Activated CD4-positive, alpha-beta T cell treated with anti-CD3 and anti-CD28 coated beads, Interleukin-2, amount 50 U/mL, for 1 hour (primary cell): ENCODE measurements around the gene HOXB3.
A peak's percentile ranks its signal among the peaks of the same experiment; 100 is the strongest.

Source experiments
- DNase-seq: peaks from one replicate; pipeline ENCODE4 v3.0.0-alpha.2; 2020

Gene HOXB3

GRCh38 chr17:48553190-48553547 lies 36.9 kb downstream of the HOXB3 start:
- no peak for DNase-seq

GRCh38 chr17:48552466-48553189 lies 37.4 kb downstream of the HOXB3 start:
- DNase-seq = no peak

GRCh38 chr17:48551596-48552465 lies 38.2 kb downstream of the HOXB3 start:
- no peak for DNase-seq

- DNase-seq = no peak
Measured at GRCh38 chr17:48551214-48551555, 38.9 kb downstream of the HOXB3 start.

- DNase-seq = no peak
Measured at GRCh38 chr17:48550502-48551213, 39.4 kb downstream of the HOXB3 start.

GRCh38 chr17:48549914-48550501 lies 40.0 kb downstream of the HOXB3 start:
- DNase-seq = no peak

GRCh38 chr17:48549281-48549630 lies 40.8 kb downstream of the HOXB3 start:
- DNase-seq = no peak

GRCh38 chr17:48548523-48549280 lies 41.3 kb downstream of the HOXB3 start:
- no peak for DNase-seq

GRCh38 chr17:48547808-48548522 lies 42.1 kb downstream of the HOXB3 start:
- DNase-seq = peak; percentile 35

GRCh38 chr17:48546924-48547807 lies 42.9 kb downstream of the HOXB3 start:
- no peak for DNase-seq

- no peak for DNase-seq
Measured at GRCh38 chr17:48546137-48546923, 43.7 kb downstream of the HOXB3 start.

- DNase-seq = no peak
Measured at GRCh38 chr17:48545539-48545938, 44.5 kb downstream of the HOXB3 start.

GRCh38 chr17:48545022-48545375 lies 45.0 kb downstream of the HOXB3 start, which contains the start of gene HOXB2:
TSS of gene HOXB2 (minus strand) at chr17:48545109. CDS start at chr17:48544911, 198 bp downstream.
- no peak for DNase-seq

GRCh38 chr17:48544349-48545021 lies 45.6 kb downstream of the HOXB3 start:
- DNase-seq = peak; percentile 42

- no peak for DNase-seq
Measured at GRCh38 chr17:48543854-48544348, 46.1 kb downstream of the HOXB3 start.

- peak; percentile 54 for DNase-seq
Measured at GRCh38 chr17:48543107-48543853, 46.8 kb downstream of the HOXB3 start.

GRCh38 chr17:48542698-48543106 lies 47.3 kb downstream of the HOXB3 start:
- no peak for DNase-seq

- DNase-seq = peak; percentile 23
Measured at GRCh38 chr17:48542114-48542656, 47.9 kb downstream of the HOXB3 start.
